CMK (cell line): ENCODE results near the gene TBX1.

Source experiments
- DNase-seq: peaks from one replicate; pipeline ENCODE4 v3.0.0-alpha.2; 2010; ENCODE audit warnings: low read depth

TBX1 gene

GRCh38 chr22:19760058-19760950 is at the start of gene TBX1:
Gene TBX1, plus strand, starts transcription at chr22:19760778. Its CDS starts 66 bp downstream, at chr22:19760844.
- DNase-seq = no peak

- no peak for DNase-seq
These were observed 47.3 kb upstream of the TBX1 start for GRCh38 chr22:19713245-19713644.

- no peak for DNase-seq
These were observed 46.8 kb upstream of the TBX1 start for GRCh38 chr22:19713650-19714311.

GRCh38 chr22:19714312-19715187 is 46.0 kb upstream of the TBX1 start, which contains the start of gene SEPTIN5:
Gene SEPTIN5, plus strand, starts transcription at chr22:19714503. Its CDS starts 86 bp downstream, at chr22:19714589.
- DNase-seq = no peak

GRCh38 chr22:19715188-19715930 is 45.2 kb upstream of the TBX1 start:
- no peak for DNase-seq

- DNase-seq = no peak
These were observed 44.3 kb upstream of the TBX1 start for GRCh38 chr22:19716041-19716828.

- no peak for DNase-seq
These were observed 43.8 kb upstream of the TBX1 start for GRCh38 chr22:19716829-19717105.

- no peak for DNase-seq
These were observed 43.4 kb upstream of the TBX1 start for GRCh38 chr22:19717181-19717580.

- no peak for DNase-seq
These were observed 42.7 kb upstream of the TBX1 start for GRCh38 chr22:19717691-19718455.

GRCh38 chr22:19718456-19719049 is 42.0 kb upstream of the TBX1 start:
- DNase-seq = no peak

GRCh38 chr22:19719050-19719482 is 41.5 kb upstream of the TBX1 start:
- no peak for DNase-seq

GRCh38 chr22:19719488-19720021 is 41.0 kb upstream of the TBX1 start:
- no peak for DNase-seq

GRCh38 chr22:19720150-19720827 is 40.3 kb upstream of the TBX1 start:
- no peak for DNase-seq

GRCh38 chr22:19720999-19721329 is 39.6 kb upstream of the TBX1 start:
- DNase-seq = no peak

- DNase-seq = no peak
These were observed 39.0 kb upstream of the TBX1 start for GRCh38 chr22:19721330-19722177.

GRCh38 chr22:19722178-19722981 is 38.2 kb upstream of the TBX1 start:
- no peak for DNase-seq

- no peak for DNase-seq
These were observed 37.7 kb upstream of the TBX1 start for GRCh38 chr22:19722982-19723231.
